K562 (cell line): Measurements from ENCODE around the gene DPH2. TPM values are rescaled to one million over a fixed set of nuclear protein-coding genes. Genes with fewer than 3 reads are reported as not detected.

Experiments
- ARID1B ChIP-seq: fragments of 450-650 bp; IDR thresholded peaks from 2 replicates; pipeline ENCODE4 v1.6.1; 2016; ENCODE audit warnings: antibody characterized with exemption, mild to moderate bottlenecking, inconsistent platforms
- ASH1L ChIP-seq: fragments of 450-650 bp; IDR thresholded peaks from 2 replicates; pipeline ENCODE4 v1.6.1; 2018; ENCODE audit warnings: borderline replicate concordance, mild to moderate bottlenecking, low read depth; ENCODE audit not compliant: partially characterized antibody
- BCL6 ChIP-seq: fragments of 250-450 bp; sonication (Bioruptor Pico); IDR thresholded peaks from 2 replicates; pipeline ENCODE4 v1.4.0; 2020
- BRF2 ChIP-seq: IDR thresholded peaks from 3 replicates; pipeline ENCODE4 v1.6.1; 2011; ENCODE audit warnings: borderline replicate concordance, mild to moderate bottlenecking; ENCODE audit not compliant: insufficient read length, insufficient read depth
- COPS2 ChIP-seq: fragments of 450-650 bp; conservative IDR thresholded peaks from 2 replicates; pipeline ENCODE4 v1.6.1; 2016; ENCODE audit warnings: mild to moderate bottlenecking, moderate library complexity
- DIDO1 ChIP-seq: fragments of 450-650 bp; IDR thresholded peaks from 2 replicates; pipeline ENCODE4 v1.6.1; 2016; ENCODE audit warnings: low read depth, missing biosample characterization, missing genetic modification characterization
- EGR1 ChIP-seq: fragments of 450-650 bp; conservative IDR thresholded peaks from 2 replicates; pipeline ENCODE4 v1.6.1; 2017; ENCODE audit warnings: mild to moderate bottlenecking
- EP300 ChIP-seq: IDR thresholded peaks from 2 replicates; pipeline ENCODE4 v1.6.1; 2012; ENCODE audit warnings: low read length, improper control_type of control experiment
- FOXK2 ChIP-seq, 2 experiments: fragments of 450-650 bp; IDR thresholded peaks in 1 of 2; conservative IDR thresholded peaks in 1 of 2; 2 replicates each; pipeline ENCODE4 v1.6.1; 2016; ENCODE audit warnings: low read depth in 2 of 2, mild to moderate bottlenecking in 1 of 2
- KHSRP ChIP-seq: fragments of 450-650 bp; IDR thresholded peaks from 2 replicates; pipeline ENCODE4 v1.6.1; 2017
- L3MBTL2 ChIP-seq: fragments of 450-650 bp; IDR thresholded peaks from 2 replicates; pipeline ENCODE4 v1.6.1; 2016; ENCODE audit warnings: mild to moderate bottlenecking, moderate library complexity
- MAFG ChIP-seq: fragments of 450-650 bp; conservative IDR thresholded peaks from 2 replicates; pipeline ENCODE4 v1.6.1; 2016; ENCODE audit warnings: missing genetic modification characterization, missing compliant biosample characterization
- MCM7 ChIP-seq, 2 experiments: fragments of 450-650 bp; IDR thresholded peaks; 2 replicates each; pipeline ENCODE4 v1.6.1; 2016 to 2018
- MXI1 ChIP-seq: IDR thresholded peaks from 2 replicates; pipeline ENCODE4 v1.6.1; 2011; ENCODE audit warnings: low read depth, mild to moderate bottlenecking, improper control_type of control experiment, low read length
- NUFIP1 ChIP-seq: fragments of 450-650 bp; IDR thresholded peaks from 2 replicates; pipeline ENCODE4 v1.6.1; 2018; ENCODE audit not compliant: partially characterized antibody
- SMARCE1 ChIP-seq: fragments of 450-650 bp; IDR thresholded peaks from 2 replicates; pipeline ENCODE4 v1.7.1; 2016; ENCODE audit warnings: mild to moderate bottlenecking
- WHSC1 ChIP-seq: IDR thresholded peaks from one replicate; pipeline ENCODE4 v1.6.1; 2012; ENCODE audit warnings: low read length, control low read depth, inconsistent platforms
- ZNF124 ChIP-seq: sonication (generic); formaldehyde crosslinking; IDR thresholded peaks from 2 replicates; pipeline ENCODE4 v1.8.1; 2022; ENCODE audit warnings: missing genetic modification reagents
- ZNF253 ChIP-seq: fragments of 250-450 bp; sonication (Bioruptor Pico); conservative IDR thresholded peaks from 2 replicates; pipeline ENCODE4 v1.6.1; 2021; ENCODE audit warnings: mild to moderate bottlenecking
- ZNF57 ChIP-seq: fragments of 450-650 bp; formaldehyde crosslinking; IDR thresholded peaks from 2 replicates; pipeline ENCODE4 v1.4.0; 2020; ENCODE audit warnings: mild to moderate bottlenecking, moderate library complexity
- ZNF778 ChIP-seq: fragments of 450-650 bp; formaldehyde crosslinking; IDR thresholded peaks from 2 replicates; pipeline ENCODE4 v1.4.0; 2020; ENCODE audit warnings: mild to moderate bottlenecking, moderate library complexity
- polyA plus RNA-seq, 8 experiments: library from polyadenylated mRNA; depleted of rRNA in 4 of 8; stranded (reverse) in 5 of 8; unstranded in 3 of 8; fragments of >200 nt; fragmentation: Nextera tagmentation in 2 of 8; fragmentation: Illumina TruSeq in 1 of 8; extraction: Ambion mirVana in 2 of 8; extraction: Trizol in 1 of 8; gene quantifications; 2 replicates each; pipeline versions ENCODE4 v1.2.1 to v1.2.3, GENCODE V29; 2011 to 2014; ENCODE audit warnings: inconsistent platforms in 1 of 8, missing spikeins in 1 of 8
- total RNA-seq, 7 experiments: library from RNA; depleted of rRNA in 6 of 7; stranded (reverse); fragments of >200 nt in 6 of 7; fragmentation: Illumina TruSeq in 2 of 7; extraction: Trizol in 2 of 7; gene quantifications; 2 replicates each; pipeline versions ENCODE4 v1.2.1 to v1.2.3, GENCODE V29; 2011 to 2021; ENCODE audit warnings: low replicate concordance in 1 of 7
- TF ChIP-seq, protein P1 (sequence below): fragments of 150-350 bp; conservative IDR thresholded peaks from 2 replicates; pipeline ENCODE4 v1.6.1; 2014; ENCODE audit warnings: low read length
- TF ChIP-seq, protein P2 (sequence below): fragments of 450-650 bp; IDR thresholded peaks from 2 replicates; pipeline ENCODE4 v1.6.1; 2017; ENCODE audit warnings: mild to moderate bottlenecking, moderate library complexity
- TF ChIP-seq, protein P3 (sequence below): sonication (generic); formaldehyde crosslinking; IDR thresholded peaks from 2 replicates; pipeline ENCODE4 v1.4.0; 2020; ENCODE audit warnings: mild to moderate bottlenecking, missing genetic modification reagents

DPH2 gene
- total and polyA plus RNA-seq, 9 of the 15 experiments (the other 6 are each of a cell fraction or from before 2014, with no cell fraction given): 17.9 to 94.1 (median 68.1) TPM

- TF ChIP-seq ZNF778 (no peak), BCL6 (CRISPR knock-in tag) (peak; percentile 13; the same call in 1 of the 2 replicates), MCM7 (IDR thresholded peaks at IDR 0.05) (no peak), L3MBTL2 (peak; percentile 96), ZNF253 (no peak), BRF2 (no peak), ASH1L (no peak), KHSRP (no peak), ARID1B (no peak; the same call in none of the 2 replicates), NUFIP1 (no peak), SMARCE1 (peak; percentile 80), FOXK2 (conservative IDR thresholded peaks at IDR 0.05 in 1 of 2, IDR thresholded peaks at IDR 0.05 in 1 of 2; ENCODE audit: low read depth in 2 of 2) (peak; percentile 88 to 91), DIDO1 (tag) (0 out of 2 replicates have a peak, but pooled peaks have one; percentile 7), ZNF124 (CRISPR knock-in tag) (no peak), ZNF57 (CRISPR knock-in tag) (0 out of 2 replicates have a peak, but pooled peaks have one; percentile 19), WHSC1 (no peak), EP300 (peak; percentile 18; the same call in 1 of the 2 replicates), MXI1 (peak; percentile 94), COPS2 (no peak), MAFG (tag) (no peak), EGR1 (peak; percentile 88)
- TF ChIP-seq, protein P1, sequence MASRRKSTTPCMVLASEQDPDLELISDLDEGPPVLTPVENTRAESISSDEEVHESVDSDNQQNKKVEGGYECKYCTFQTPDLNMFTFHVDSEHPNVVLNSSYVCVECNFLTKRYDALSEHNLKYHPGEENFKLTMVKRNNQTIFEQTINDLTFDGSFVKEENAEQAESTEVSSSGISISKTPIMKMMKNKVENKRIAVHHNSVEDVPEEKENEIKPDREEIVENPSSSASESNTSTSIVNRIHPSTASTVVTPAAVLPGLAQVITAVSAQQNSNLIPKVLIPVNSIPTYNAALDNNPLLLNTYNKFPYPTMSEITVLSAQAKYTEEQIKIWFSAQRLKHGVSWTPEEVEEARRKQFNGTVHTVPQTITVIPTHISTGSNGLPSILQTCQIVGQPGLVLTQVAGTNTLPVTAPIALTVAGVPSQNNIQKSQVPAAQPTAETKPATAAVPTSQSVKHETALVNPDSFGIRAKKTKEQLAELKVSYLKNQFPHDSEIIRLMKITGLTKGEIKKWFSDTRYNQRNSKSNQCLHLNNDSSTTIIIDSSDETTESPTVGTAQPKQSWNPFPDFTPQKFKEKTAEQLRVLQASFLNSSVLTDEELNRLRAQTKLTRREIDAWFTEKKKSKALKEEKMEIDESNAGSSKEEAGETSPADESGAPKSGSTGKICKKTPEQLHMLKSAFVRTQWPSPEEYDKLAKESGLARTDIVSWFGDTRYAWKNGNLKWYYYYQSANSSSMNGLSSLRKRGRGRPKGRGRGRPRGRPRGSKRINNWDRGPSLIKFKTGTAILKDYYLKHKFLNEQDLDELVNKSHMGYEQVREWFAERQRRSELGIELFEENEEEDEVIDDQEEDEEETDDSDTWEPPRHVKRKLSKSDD: no peak; the same call in 1 of the 2 replicates
- TF ChIP-seq, protein P2, sequence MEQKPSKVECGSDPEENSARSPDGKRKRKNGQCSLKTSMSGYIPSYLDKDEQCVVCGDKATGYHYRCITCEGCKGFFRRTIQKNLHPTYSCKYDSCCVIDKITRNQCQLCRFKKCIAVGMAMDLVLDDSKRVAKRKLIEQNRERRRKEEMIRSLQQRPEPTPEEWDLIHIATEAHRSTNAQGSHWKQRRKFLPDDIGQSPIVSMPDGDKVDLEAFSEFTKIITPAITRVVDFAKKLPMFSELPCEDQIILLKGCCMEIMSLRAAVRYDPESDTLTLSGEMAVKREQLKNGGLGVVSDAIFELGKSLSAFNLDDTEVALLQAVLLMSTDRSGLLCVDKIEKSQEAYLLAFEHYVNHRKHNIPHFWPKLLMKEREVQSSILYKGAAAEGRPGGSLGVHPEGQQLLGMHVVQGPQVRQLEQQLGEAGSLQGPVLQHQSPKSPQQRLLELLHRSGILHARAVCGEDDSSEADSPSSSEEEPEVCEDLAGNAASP: no peak
- TF ChIP-seq, protein P3, sequence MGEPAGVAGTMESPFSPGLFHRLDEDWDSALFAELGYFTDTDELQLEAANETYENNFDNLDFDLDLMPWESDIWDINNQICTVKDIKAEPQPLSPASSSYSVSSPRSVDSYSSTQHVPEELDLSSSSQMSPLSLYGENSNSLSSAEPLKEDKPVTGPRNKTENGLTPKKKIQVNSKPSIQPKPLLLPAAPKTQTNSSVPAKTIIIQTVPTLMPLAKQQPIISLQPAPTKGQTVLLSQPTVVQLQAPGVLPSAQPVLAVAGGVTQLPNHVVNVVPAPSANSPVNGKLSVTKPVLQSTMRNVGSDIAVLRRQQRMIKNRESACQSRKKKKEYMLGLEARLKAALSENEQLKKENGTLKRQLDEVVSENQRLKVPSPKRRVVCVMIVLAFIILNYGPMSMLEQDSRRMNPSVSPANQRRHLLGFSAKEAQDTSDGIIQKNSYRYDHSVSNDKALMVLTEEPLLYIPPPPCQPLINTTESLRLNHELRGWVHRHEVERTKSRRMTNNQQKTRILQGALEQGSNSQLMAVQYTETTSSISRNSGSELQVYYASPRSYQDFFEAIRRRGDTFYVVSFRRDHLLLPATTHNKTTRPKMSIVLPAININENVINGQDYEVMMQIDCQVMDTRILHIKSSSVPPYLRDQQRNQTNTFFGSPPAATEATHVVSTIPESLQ (CRISPR knock-in tag): no peak
These were observed 23.4 kb upstream of the DPH2 start, which contains the start of gene IPO13 (continued) for GRCh38 chr1:43946236-43947060.
